ENCODE results near the gene ABCC8. TPM values are rescaled to one million over a fixed set of nuclear protein-coding genes. Genes with fewer than 3 reads are reported as not detected.

Gene ABCC8
- total and polyA plus RNA-seq, 9 of the 15 experiments (the other 6 are each of a cell fraction or from before 2014, with no cell fraction given): not detected

DNA sequence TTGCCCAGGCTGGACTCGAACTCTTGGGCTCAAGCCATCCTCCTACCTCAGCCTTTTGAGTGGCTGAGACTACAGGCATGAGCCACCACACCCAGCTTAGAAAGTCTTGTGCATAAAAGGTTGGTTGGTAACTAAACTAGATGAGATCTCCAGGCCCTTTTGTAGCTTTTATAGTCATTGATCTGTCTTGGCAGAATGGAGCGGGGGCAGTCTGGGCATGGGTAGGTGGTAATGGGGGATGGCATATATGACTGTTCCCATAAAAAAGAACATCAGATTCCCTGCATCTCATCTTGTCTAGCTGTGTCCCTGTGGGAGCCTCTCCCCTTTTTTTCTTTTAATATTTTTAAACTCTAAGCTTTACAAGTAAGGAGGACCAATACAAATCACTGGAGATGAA lies 30.2 kb downstream of the ABCC8 start:
- ATAC-seq (no peak), DNase-seq (ENCODE audit: extremely low read depth in 1 of 4, low spot score in 3 of 4) (no peak), FAIRE-seq (no peak)
- peaks cover 7 to 31% of the 10 kb centered on the region in 2 experiments; a peak in 4 of 5 replicates for H3K27me3 ChIP-seq (ENCODE audit: control insufficient read depth in 2 of 2, insufficient read depth in 2 of 2, low read length in 2 of 2)
- no peaks in the 10 kb centered on the region; the same call in 1 of the 2 replicates for H4K20me1 ChIP-seq (replicated peaks; ENCODE audit: control insufficient read depth, insufficient read depth, low read length)
- in situ Hi-C loops (cut with MboI): no loop called here
- no peaks in the 10 kb centered on the region for H3K36me3 ChIP-seq (ENCODE audit: control insufficient read depth, insufficient read depth, low read length)
- H3K9me1 ChIP-seq (ENCODE audit: control insufficient read depth, insufficient read depth, low read length): no peaks in the 10 kb centered on the region
- POLR2A ChIA-PET: interaction anchor here (0.7 kb wide), 1 partner anchor 835 kb away, joined by 3 read pairs; no protein-coding TSS in a partner anchor
- no peak overlapping the region for H2AFZ ChIP-seq (ENCODE audit: low read depth, low read length)
- 7% methylated on average over 2 of the region's 2 CpGs for WGBS (ENCODE audit: insufficient coverage, low coverage, missing lambda C conversion rate)
- intact Hi-C loops (cut with micrococcal nuclease): no loop called here
- H3K4me1 ChIP-seq (replicated peaks in 1 of 2; ENCODE audit: control insufficient read depth in 2 of 2, insufficient read depth in 2 of 2, low read length in 2 of 2): no peaks in the 10 kb centered on the region
- no peak overlapping the region for H3K27ac ChIP-seq (ENCODE audit: extremely low read depth, low read depth, low read length)
- no peak overlapping the region for H3K4me3 ChIP-seq
- no TSS peak for BruUV-seq (replicated peaks)
- H3K79me2 ChIP-seq (ENCODE audit: control insufficient read depth, insufficient read depth, low read length): no peaks in the 10 kb centered on the region
- H3K9me3 ChIP-seq (replicated peaks; ENCODE audit: control insufficient read depth, insufficient read depth, low read depth, low read length): no peaks in the 10 kb centered on the region
- no peak overlapping the region for H3K9ac ChIP-seq (ENCODE audit: insufficient read depth in 1 of 2, low read depth in 2 of 2, low read length in 2 of 2)
- CTCF ChIA-PET (ENCODE audit: low intra/inter-chr PET ratio): no interaction called here
- TF ChIP-seq MCM7 (IDR thresholded peaks at IDR 0.05) (no peak), SMARCE1 (IDR thresholded peaks at IDR 0.05) (no peak), YBX1 (IDR thresholded peaks at IDR 0.05) (no peak), ZNF644 (tag; IDR thresholded peaks at IDR 0.05; ENCODE audit: low read depth) (no peak), ZNF407 (IDR thresholded peaks at IDR 0.05; ENCODE audit: low read depth) (no peak), MAFF (IDR thresholded peaks at IDR 0.05; ENCODE audit: low read length) (no peak), PHB2 (IDR thresholded peaks at IDR 0.05; ENCODE audit: low read depth) (no peak), KAT7 (CRISPR knock-in tag; IDR thresholded peaks at IDR 0.05; ENCODE audit: borderline replicate concordance) (no peak), KDM2B (CRISPR knock-in tag; IDR thresholded peaks at IDR 0.05) (no peak), IFI16 (CRISPR knock-in tag; IDR thresholded peaks at IDR 0.05) (no peak), SMAD3 (CRISPR knock-in tag; conservative IDR thresholded peaks at IDR 0.05) (no peak), HNRNPK (IDR thresholded peaks at IDR 0.05; ENCODE audit: low read depth, low read length, poor library complexity, severe bottlenecking) (no peak), ZNF785 (CRISPR knock-in tag; IDR thresholded peaks at IDR 0.05) (no peak)
- TF ChIP-seq, protein P1, sequence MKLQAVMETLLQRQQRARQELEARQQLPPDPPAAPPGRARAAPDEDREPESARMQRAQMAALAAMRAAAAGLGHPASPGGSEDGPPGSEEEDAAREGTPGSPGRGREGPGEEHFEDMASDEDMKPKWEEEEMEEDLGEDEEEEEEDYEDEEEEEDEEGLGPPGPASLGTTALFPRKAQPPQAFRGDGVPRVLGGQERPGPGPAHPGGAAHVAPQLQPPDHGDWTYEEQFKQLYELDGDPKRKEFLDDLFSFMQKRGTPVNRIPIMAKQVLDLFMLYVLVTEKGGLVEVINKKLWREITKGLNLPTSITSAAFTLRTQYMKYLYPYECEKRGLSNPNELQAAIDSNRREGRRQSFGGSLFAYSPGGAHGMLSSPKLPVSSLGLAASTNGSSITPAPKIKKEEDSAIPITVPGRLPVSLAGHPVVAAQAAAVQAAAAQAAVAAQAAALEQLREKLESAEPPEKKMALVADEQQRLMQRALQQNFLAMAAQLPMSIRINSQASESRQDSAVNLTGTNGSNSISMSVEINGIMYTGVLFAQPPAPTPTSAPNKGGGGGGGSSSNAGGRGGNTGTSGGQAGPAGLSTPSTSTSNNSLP (IDR thresholded peaks at IDR 0.05; ENCODE audit: borderline replicate concordance, low read depth, low read length): no peak
- no peak overlapping the region for H3K4me2 ChIP-seq (ENCODE audit: insufficient read depth, low read length)
